Mucosa of descending colon (tissue), 3 donors: ENCODE measurements around the gene DENND1A. TPM values are rescaled to one million over a fixed set of nuclear protein-coding genes. Genes with fewer than 3 reads are reported as not detected.
"Not testable (repeated sequence)": the region's sequence is repeated elsewhere in the genome, so short reads cannot be mapped to it uniquely, and the experiment has no call there.

Experiments used
- ATAC-seq: fragments of 200-7000 bp; cut with Tn5 transposase; one replicate; pipeline ENCODE4 v1.9.1; 2020; ENCODE audit warnings: mild to moderate bottlenecking, moderate library complexity
- DNase-seq, 3 donors: peaks; one replicate each; pipeline ENCODE4 v3.0.0-alpha.2; 2020
- H3K36me3 ChIP-seq: fragments of 200-600 bp; one replicate; pipeline ENCODE4 v1.8.0; 2021; ENCODE audit warnings: low read depth, mild to moderate bottlenecking
- H3K4me1 ChIP-seq: fragments of 200-600 bp; one replicate; pipeline ENCODE4 v1.8.0; 2021; ENCODE audit warnings: low read depth, mild to moderate bottlenecking
- H3K4me3 ChIP-seq: fragments of 200-600 bp; one replicate; pipeline ENCODE4 v1.8.0; 2021; ENCODE audit warnings: mild to moderate bottlenecking
- H3K9me3 ChIP-seq: fragments of 200-600 bp; one replicate; pipeline ENCODE4 v1.8.0; 2021; ENCODE audit warnings: mild to moderate bottlenecking
- intact Hi-C, 2 donors: fragments of 100-400 bp; cut with DNase I in 1 of 2; cut with micrococcal nuclease in 1 of 2; formaldehyde crosslinking; loops; one replicate each; pipeline versions ENCODE4 v1.11.0 to v1.11.1; 2022; cut with DNase I, micrococcal nuclease
- total RNA-seq, 3 donors: library from RNA; stranded (reverse); fragmentation: NEBNext Ultra II Directional in 2 of 3; extraction: Animal tissue kit (Norgen Biotek cat#: 25700) in 2 of 3; gene quantifications; one replicate each; pipeline versions ENCODE4 v1.2.1 to v1.2.4, GENCODE V29; 2021 to 2023
- TF ChIP-seq, protein P1 (sequence below): fragments of 200-600 bp; IDR thresholded peaks from one replicate; pipeline ENCODE4 v1.8.0; 2022; ENCODE audit warnings: antibody characterized with exemption, mild to moderate bottlenecking
- donor health status: DM: no; HTN: no; CAD: no; lungs with moderate emphysema.
- donor health status: DM: no; HTN: no; CAD: no.
- donor health status: DM: no; HTN: yes; CAD: no.

The DENND1A gene
- total RNA-seq, 3 donors from 2014 or later: 32.8 to 50.0 (median 35.1) TPM

- no peak for ATAC-seq
- Histone ChIP-seq H3K36me3 (no peaks in the 10 kb centered on the region), H3K4me1 (no peaks in the 10 kb centered on the region), H3K4me3 (no peak overlapping the region), H3K9me3 (no peaks in the 10 kb centered on the region)
- intact Hi-C loops: no loop called here
- no peak for DNase-seq
- TF ChIP-seq, protein P1, sequence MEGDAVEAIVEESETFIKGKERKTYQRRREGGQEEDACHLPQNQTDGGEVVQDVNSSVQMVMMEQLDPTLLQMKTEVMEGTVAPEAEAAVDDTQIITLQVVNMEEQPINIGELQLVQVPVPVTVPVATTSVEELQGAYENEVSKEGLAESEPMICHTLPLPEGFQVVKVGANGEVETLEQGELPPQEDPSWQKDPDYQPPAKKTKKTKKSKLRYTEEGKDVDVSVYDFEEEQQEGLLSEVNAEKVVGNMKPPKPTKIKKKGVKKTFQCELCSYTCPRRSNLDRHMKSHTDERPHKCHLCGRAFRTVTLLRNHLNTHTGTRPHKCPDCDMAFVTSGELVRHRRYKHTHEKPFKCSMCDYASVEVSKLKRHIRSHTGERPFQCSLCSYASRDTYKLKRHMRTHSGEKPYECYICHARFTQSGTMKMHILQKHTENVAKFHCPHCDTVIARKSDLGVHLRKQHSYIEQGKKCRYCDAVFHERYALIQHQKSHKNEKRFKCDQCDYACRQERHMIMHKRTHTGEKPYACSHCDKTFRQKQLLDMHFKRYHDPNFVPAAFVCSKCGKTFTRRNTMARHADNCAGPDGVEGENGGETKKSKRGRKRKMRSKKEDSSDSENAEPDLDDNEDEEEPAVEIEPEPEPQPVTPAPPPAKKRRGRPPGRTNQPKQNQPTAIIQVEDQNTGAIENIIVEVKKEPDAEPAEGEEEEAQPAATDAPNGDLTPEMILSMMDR: no peak
Measured at GRCh38 chr9:123400926-123401503, 528.9 kb downstream of the DENND1A start.

- no peak for ATAC-seq
- DNase-seq: peak in 2 of 3 donors; percentile 34 to 42
Measured at GRCh38 chr9:123399803-123400378, 530.0 kb downstream of the DENND1A start.

GRCh38 chr9:123398938-123399337 lies 531.0 kb downstream of the DENND1A start:
- intact Hi-C loops: not testable (repeated sequence)

More at GRCh38 chr9:123399803-123400378, 530.0 kb downstream of the DENND1A start:
- Histone ChIP-seq H3K9me3 (no peaks in the 10 kb centered on the region), H3K4me1 (no peaks in the 10 kb centered on the region), H3K4me3 (no peak overlapping the region), H3K36me3 (no peaks in the 10 kb centered on the region)
- intact Hi-C loops: no loop called here
- TF ChIP-seq, protein P1: no peak

GRCh38 chr9:123397975-123398374 lies 532.0 kb downstream of the DENND1A start:
- intact Hi-C loops: no loop called here
- Histone ChIP-seq H3K4me1 (no peaks in the 10 kb centered on the region), H3K9me3 (no peaks in the 10 kb centered on the region), H3K36me3 (no peaks in the 10 kb centered on the region), H3K4me3 (no peak overlapping the region)
- DNase-seq: peak in 1 of 3 donors; percentile 5
- no peak for ATAC-seq
- TF ChIP-seq, protein P1: no peak

More at GRCh38 chr9:123398938-123399337, 531.0 kb downstream of the DENND1A start:
- not testable (repeated sequence) for H3K4me3 ChIP-seq, H3K36me3 ChIP-seq, H3K9me3 ChIP-seq, H3K4me1 ChIP-seq, ATAC-seq
- peak in 1 of 3 donors; percentile 12 for DNase-seq

GRCh38 chr9:123395689-123396511 lies 534.0 kb downstream of the DENND1A start:
- Histone ChIP-seq H3K36me3 (no peaks in the 10 kb centered on the region), H3K4me1 (no peaks in the 10 kb centered on the region), H3K4me3 (no peak overlapping the region), H3K9me3 (no peaks in the 10 kb centered on the region)
- TF ChIP-seq, protein P1: no peak
- DNase-seq (peak in 1 of 3 donors; percentile 13), ATAC-seq (peak; percentile 7)
- intact Hi-C loops: no loop called here

DNA sequence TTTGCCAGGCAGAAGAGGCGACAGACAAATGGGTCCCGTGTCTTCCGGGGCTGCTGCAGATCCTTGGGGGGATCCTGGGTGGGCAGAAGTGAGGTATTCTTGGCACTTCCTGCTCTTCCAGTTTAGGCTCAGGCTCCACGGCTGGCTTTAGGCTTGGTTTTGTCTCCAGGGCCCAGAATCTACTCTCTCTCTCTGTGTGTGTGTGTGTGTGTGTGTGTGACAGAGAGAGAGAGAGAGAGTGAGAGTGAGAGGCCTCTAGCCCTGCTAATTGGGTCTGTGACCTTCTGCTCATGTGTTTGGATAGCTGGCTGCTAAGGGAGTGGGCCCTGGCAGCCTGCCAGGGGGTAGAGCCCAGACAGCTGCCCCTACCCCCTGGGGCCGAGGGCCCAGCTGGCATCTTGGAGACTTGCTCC lies 534.6 kb downstream of the DENND1A start:
- Histone ChIP-seq H3K4me3 (no peak overlapping the region), H3K36me3 (no peaks in the 10 kb centered on the region), H3K9me3 (no peaks in the 10 kb centered on the region), H3K4me1 (no peaks in the 10 kb centered on the region)
- no peak for DNase-seq
- ATAC-seq: no peak
- TF ChIP-seq, protein P1: no peak
- intact Hi-C loops: no loop called here
